Upper lobe of left lung (tissue), 6 donors: ENCODE measurements around the gene LRP1. TPM values are rescaled to one million over a fixed set of nuclear protein-coding genes. Genes with fewer than 3 reads are reported as not detected.

Experiments used
- ATAC-seq, 2 donors: fragments of 200-7000 bp; cut with Tn5 transposase; one replicate each; pipeline ENCODE4 v1.9.1; 2022; ENCODE audit warnings: mild to moderate bottlenecking in 2 of 2, moderate library complexity in 2 of 2; ENCODE audit not compliant: low FRiP score in 2 of 2
- DNase-seq, 2 donors: peaks; one replicate each; pipeline ENCODE4 v3.0.0-alpha.2; 2019 to 2020
- H3K27ac ChIP-seq, 4 donors: fragments of 200-600 bp; sonication (generic); one replicate each; pipeline ENCODE4 v1.5.1; 2016 to 2019
- H3K27me3 ChIP-seq, 4 donors: fragments of 200-600 bp; sonication (generic); one replicate each; pipeline ENCODE4 v1.5.1; 2017 to 2019
- H3K36me3 ChIP-seq, 4 donors: fragments of 200-600 bp; sonication (generic); one replicate each; pipeline ENCODE4 v1.5.1; 2016 to 2019
- H3K4me1 ChIP-seq, 4 donors: fragments of 200-600 bp; sonication (generic); one replicate each; pipeline ENCODE4 v1.5.1; 2018 to 2019
- H3K4me3 ChIP-seq, 4 donors: fragments of 200-600 bp; sonication (generic); one replicate each; pipeline ENCODE4 v1.5.1; 2017 to 2019; ENCODE audit warnings: mild to moderate bottlenecking in 2 of 4, moderate library complexity in 1 of 4
- H3K9me3 ChIP-seq, 4 donors: fragments of 200-600 bp; sonication (generic); one replicate each; pipeline ENCODE4 v1.5.1; 2018 to 2019
- EP300 ChIP-seq, 4 donors: sonication (generic); formaldehyde crosslinking; IDR thresholded peaks; one replicate each; pipeline ENCODE4 v1.5.1; 2017; ENCODE audit warnings: antibody characterized with exemption in 4 of 4, control low read depth in 2 of 4
- POLR2A ChIP-seq, 4 donors: fragments of 450-650 bp; IDR thresholded peaks; one replicate each; pipeline ENCODE4 v1.5.1; 2016 to 2017; ENCODE audit warnings: antibody characterized with exemption in 4 of 4, mild to moderate bottlenecking in 2 of 4
- POLR2AphosphoS5 ChIP-seq, 2 donors: sonication (generic); formaldehyde crosslinking; IDR thresholded peaks; one replicate each; pipeline ENCODE4 v1.5.1; 2017; ENCODE audit warnings: antibody characterized with exemption in 2 of 2
- WGBS, 2 donors: methylation state at CpG; one replicate each; pipeline ENCODE4 v1.1.5; 2017 to 2018; 5-methylcytosine and 5-hydroxymethylcytosine counted together
- total RNA-seq, 6 donors: library from RNA; depleted of rRNA in 4 of 6; stranded (reverse); fragments of >200 nt in 4 of 6; gene quantifications; one replicate each; pipeline versions ENCODE4 v1.1.0 to v1.2.1, GENCODE V29; 2016 to 2021
- TF ChIP-seq, protein P1 (sequence below), 6 experiments: fragments of 450-650 bp in 4 of 6; fragments of 200-600 bp in 2 of 6; sonication (generic) in 2 of 6; IDR thresholded peaks; one replicate each; pipeline ENCODE4 v1.5.1; 2016 to 2019; ENCODE audit warnings: antibody characterized with exemption in 6 of 6
- donor health status: DM: no; HTN: no; CAD: no; lungs with moderate emphysema.
- donor health status: DM: no; HTN: yes; CAD: no; lungs with severe emphysema.

The LRP1 gene
- total RNA-seq, 6 donors from 2014 or later, result 137 to 504 (median 308) TPM

DNA sequence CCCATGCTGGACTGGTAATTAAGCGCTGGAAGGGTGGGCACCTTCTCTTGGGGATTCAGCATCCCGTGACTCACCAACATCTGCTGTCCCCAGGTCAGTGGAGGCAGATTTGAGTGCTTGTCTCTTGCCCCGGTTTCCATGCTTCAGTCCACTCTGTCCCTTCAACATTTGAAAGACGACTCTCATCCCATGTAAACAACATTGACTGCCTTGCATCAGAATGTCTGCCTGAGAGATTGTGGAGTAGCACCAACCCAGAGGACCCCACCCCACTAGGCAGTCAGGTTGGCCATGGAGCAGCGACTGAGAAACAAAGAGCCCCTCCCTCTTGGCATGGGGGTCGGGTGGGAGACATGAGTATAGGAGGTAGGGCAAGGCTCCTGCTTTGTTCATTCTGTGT, 127.6 kb downstream of the LRP1 start:
- no peaks in the 10 kb centered on the region for H3K27me3 ChIP-seq
- H3K36me3 ChIP-seq, result peaks cover 26 to 61% (median 40%) of the 10 kb centered on the region in 4 donors
- no peaks in the 10 kb centered on the region for H3K9me3 ChIP-seq
- H3K4me1 ChIP-seq, result no peaks in the 10 kb centered on the region
- H3K4me3 ChIP-seq, result no peak overlapping the region
- WGBS, 2 donors, result 92 to 96% methylated on average over 5 to 6 of the region's 6 CpGs
- DNase-seq (no peak), ATAC-seq (no peak)
- H3K27ac ChIP-seq, result no peak overlapping the region
- TF ChIP-seq, protein P1, sequence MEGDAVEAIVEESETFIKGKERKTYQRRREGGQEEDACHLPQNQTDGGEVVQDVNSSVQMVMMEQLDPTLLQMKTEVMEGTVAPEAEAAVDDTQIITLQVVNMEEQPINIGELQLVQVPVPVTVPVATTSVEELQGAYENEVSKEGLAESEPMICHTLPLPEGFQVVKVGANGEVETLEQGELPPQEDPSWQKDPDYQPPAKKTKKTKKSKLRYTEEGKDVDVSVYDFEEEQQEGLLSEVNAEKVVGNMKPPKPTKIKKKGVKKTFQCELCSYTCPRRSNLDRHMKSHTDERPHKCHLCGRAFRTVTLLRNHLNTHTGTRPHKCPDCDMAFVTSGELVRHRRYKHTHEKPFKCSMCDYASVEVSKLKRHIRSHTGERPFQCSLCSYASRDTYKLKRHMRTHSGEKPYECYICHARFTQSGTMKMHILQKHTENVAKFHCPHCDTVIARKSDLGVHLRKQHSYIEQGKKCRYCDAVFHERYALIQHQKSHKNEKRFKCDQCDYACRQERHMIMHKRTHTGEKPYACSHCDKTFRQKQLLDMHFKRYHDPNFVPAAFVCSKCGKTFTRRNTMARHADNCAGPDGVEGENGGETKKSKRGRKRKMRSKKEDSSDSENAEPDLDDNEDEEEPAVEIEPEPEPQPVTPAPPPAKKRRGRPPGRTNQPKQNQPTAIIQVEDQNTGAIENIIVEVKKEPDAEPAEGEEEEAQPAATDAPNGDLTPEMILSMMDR (IDR thresholded peaks at IDR 0.05), result no peak
- TF ChIP-seq EP300 (IDR thresholded peaks at IDR 0.05), result no peak
- TF ChIP-seq POLR2A (IDR thresholded peaks at IDR 0.05), result no peak
- TF ChIP-seq POLR2AphosphoS5 (IDR thresholded peaks at IDR 0.05), result no peak

DNA sequence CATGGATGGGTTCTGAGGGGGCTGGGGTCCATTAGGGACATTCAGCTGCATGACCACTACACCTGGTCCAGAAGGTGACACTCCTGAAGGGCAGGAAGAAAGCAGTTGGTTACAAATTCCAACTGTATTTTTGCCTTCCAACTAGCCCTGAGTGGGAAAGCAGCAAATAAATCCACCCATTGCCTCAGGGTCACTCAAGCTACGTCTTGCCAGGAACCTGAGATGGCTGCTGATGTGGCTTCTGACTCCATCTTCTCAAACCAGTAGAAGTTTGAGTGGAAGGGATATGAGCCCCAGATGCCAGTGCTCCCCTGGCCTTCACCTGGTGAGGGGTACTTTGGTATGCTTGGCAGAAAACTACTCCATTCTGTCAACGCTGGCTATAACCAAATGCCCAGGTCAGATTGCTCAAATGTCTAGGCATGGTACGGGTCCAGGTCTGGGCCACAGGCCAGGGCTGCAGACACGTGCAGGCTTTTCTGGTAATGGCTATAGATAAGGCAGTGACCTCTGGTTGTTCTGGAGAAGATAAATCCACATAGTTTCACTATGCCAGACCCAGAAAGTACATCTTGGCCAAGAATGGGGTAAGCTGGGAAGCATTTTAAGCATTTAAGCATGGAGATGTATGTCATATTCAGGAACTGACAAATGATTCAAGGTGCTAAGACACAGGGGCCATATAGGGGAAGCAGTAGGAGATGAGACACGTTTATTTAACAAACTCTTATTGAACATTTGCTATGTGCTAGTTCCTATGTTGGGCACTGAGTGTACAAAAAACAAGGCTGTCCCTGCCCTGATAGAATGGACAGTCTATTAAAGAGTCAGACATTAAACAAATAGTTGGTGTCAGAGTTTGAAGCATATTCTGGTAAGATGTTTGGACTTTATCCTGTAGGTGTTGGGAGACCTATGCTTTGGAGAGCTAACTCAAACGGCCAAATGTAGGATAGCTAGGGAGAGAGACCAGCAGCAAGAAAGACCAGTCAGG, 131.0 kb downstream of the LRP1 start:
- H3K36me3 ChIP-seq, result peaks cover 26 to 81% (median 42%) of the 10 kb centered on the region in 4 donors
- ATAC-seq (no peak), DNase-seq (no peak)
- H3K4me1 ChIP-seq, result peaks cover 0 to 6% (median 2%) of the 10 kb centered on the region in 4 donors
- 85 to 89% methylated on average over 6 of the region's 6 CpGs for WGBS, 2 donors
- H3K4me3 ChIP-seq, result no peak overlapping the region
- H3K9me3 ChIP-seq, result no peaks in the 10 kb centered on the region
- H3K27me3 ChIP-seq, result no peaks in the 10 kb centered on the region
- no peak overlapping the region for H3K27ac ChIP-seq
- TF ChIP-seq POLR2AphosphoS5 (IDR thresholded peaks at IDR 0.05) (no peak), EP300 (IDR thresholded peaks at IDR 0.05) (no peak), POLR2A (IDR thresholded peaks at IDR 0.05) (no peak)
- TF ChIP-seq, protein P1 (IDR thresholded peaks at IDR 0.05), result no peak

DNA sequence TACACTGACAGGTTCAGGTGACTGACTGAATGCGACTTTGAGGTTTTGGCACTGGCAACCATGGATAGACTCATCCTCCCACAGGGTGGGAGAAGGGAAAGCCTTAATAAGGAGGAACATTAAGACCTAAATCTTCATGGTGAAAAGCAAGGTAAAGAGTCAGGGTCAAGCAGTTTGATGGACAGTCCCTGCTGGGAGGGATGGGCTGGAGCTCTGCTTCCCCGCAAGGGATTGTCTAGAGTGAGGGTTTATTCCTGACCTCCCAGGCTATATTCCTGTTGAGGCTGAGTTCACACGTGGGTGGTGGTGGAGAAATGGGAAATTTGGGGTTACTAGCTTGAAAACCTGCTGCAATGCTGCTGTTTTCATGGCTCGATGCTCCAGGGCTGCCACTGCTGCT, 132.1 kb downstream of the LRP1 start:
- TF ChIP-seq EP300 (IDR thresholded peaks at IDR 0.05) (no peak), POLR2AphosphoS5 (IDR thresholded peaks at IDR 0.05) (no peak), POLR2A (IDR thresholded peaks at IDR 0.05) (no peak)
- TF ChIP-seq, protein P1 (IDR thresholded peaks at IDR 0.05), result no peak
- H3K4me1 ChIP-seq, result peaks cover 0 to 6% (median 2%) of the 10 kb centered on the region in 4 donors
- peaks cover 20 to 76% (median 37%) of the 10 kb centered on the region in 4 donors for H3K36me3 ChIP-seq
- H3K27ac ChIP-seq, result no peak overlapping the region
- H3K27me3 ChIP-seq, result no peaks in the 10 kb centered on the region
- ATAC-seq (no peak), DNase-seq (no peak)
- 88 to 94% methylated on average over 4 of the region's 4 CpGs for WGBS, 2 donors
- no peak overlapping the region for H3K4me3 ChIP-seq
- no peaks in the 10 kb centered on the region for H3K9me3 ChIP-seq

DNA sequence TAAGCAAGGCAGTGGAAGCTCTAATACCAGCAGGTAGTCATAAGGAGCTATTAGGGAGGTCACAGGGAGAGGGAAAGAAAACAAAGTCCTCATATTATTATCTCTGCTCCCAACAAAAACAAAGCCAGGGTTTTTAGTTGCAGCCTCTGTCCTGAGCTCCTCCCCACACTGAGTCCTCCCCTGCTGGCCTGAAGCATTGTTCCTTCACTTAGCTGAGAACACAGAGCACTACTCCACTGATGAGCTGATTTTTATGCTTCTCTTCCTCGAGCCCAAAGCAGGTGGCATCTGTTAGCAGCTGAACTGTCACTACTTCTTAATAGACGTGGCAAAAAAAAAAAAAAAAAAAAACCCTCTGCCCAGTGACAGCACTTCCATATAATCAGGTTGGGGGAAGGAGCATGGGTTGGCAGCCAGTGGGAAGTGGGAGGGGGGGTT, 133.2 kb downstream of the LRP1 start:
- WGBS, 2 donors, result 59 to 67% methylated on average over 2 of the region's 2 CpGs
- Histone ChIP-seq H3K36me3 (peaks cover 16 to 75% (median 33%) of the 10 kb centered on the region in 4 donors), H3K4me1 (peaks cover 0 to 6% (median 2%) of the 10 kb centered on the region in 4 donors), H3K27ac (no peak overlapping the region), H3K9me3 (no peaks in the 10 kb centered on the region), H3K4me3 (no peak overlapping the region), H3K27me3 (no peaks in the 10 kb centered on the region)
- no peak for TF ChIP-seq POLR2AphosphoS5 (IDR thresholded peaks at IDR 0.05)
- TF ChIP-seq EP300 (IDR thresholded peaks at IDR 0.05), result no peak
- TF ChIP-seq, protein P1 (IDR thresholded peaks at IDR 0.05), result no peak
- no peak for TF ChIP-seq POLR2A (IDR thresholded peaks at IDR 0.05)
- no peak for ATAC-seq
- no peak for DNase-seq
